Spleen (tissue), 11 donors: ENCODE data around the gene PRMT1. TPM values are rescaled to one million over a fixed set of nuclear protein-coding genes. Genes with fewer than 3 reads are reported as not detected.
A peak's percentile ranks its signal among the peaks of the same experiment; 100 is the strongest.

Experiments
- DNase-seq: peaks from one replicate; pipeline ENCODE4 v3.0.0-alpha.2; 2020
- H3K27ac ChIP-seq, 8 donors: fragments of 200-600 bp; sonication (generic) in 7 of 8; 1 replicate in 4 of 8; 2 replicates in 4 of 8; pipeline versions ENCODE4 v1.5.0 to v1.8.0; 2016 to 2021; ENCODE audit warnings: inconsistent platforms in 4 of 8, mild to moderate bottlenecking in 4 of 8, moderate library complexity in 1 of 8
- H3K27me3 ChIP-seq, 7 donors: fragments of 200-600 bp; sonication (generic) in 6 of 7; replicated peaks in 1 of 7; 1 replicate in 4 of 7; 2 replicates in 3 of 7; pipeline versions ENCODE4 v1.5.0 to v1.8.0; 2016 to 2021; ENCODE audit warnings: inconsistent platforms in 3 of 7, mild to moderate bottlenecking in 1 of 7
- H3K36me3 ChIP-seq, 6 donors: fragments of 200-600 bp; sonication (generic) in 5 of 6; 1 replicate in 4 of 6; 2 replicates in 2 of 6; pipeline versions ENCODE4 v1.5.0 to v1.8.0; 2016 to 2021; ENCODE audit warnings: inconsistent platforms in 2 of 6
- H3K4me1 ChIP-seq, 6 donors: fragments of 200-600 bp; sonication (generic) in 5 of 6; 1 replicate in 3 of 6; 2 replicates in 3 of 6; pipeline versions ENCODE4 v1.5.0 to v1.8.0; 2016 to 2021; ENCODE audit warnings: inconsistent platforms in 3 of 6
- H3K4me3 ChIP-seq, 8 donors: fragments of 200-600 bp; sonication (generic) in 7 of 8; 1 replicate in 4 of 8; 2 replicates in 4 of 8; pipeline versions ENCODE4 v1.5.0 to v1.8.0; 2016 to 2021; ENCODE audit warnings: inconsistent platforms in 4 of 8, mild to moderate bottlenecking in 4 of 8, moderate library complexity in 2 of 8
- H3K9me3 ChIP-seq, 8 donors: fragments of 200-600 bp; sonication (generic) in 7 of 8; 1 replicate in 4 of 8; 2 replicates in 4 of 8; pipeline versions ENCODE4 v1.5.0 to v1.8.0; 2016 to 2021; ENCODE audit warnings: inconsistent platforms in 4 of 8
- CTCF ChIP-seq, 11 experiments: fragments of 200-600 bp in 7 of 11; fragments of 450-650 bp in 4 of 11; sonication (generic) in 4 of 11; IDR thresholded peaks in 8 of 11; conservative IDR thresholded peaks in 3 of 11; 1 replicate in 7 of 11; 2 replicates in 4 of 11; pipeline versions ENCODE4 v1.4.0 to v1.8.0; 2016 to 2021; ENCODE audit warnings: antibody characterized with exemption in 11 of 11, inconsistent platforms in 4 of 11, mild to moderate bottlenecking in 1 of 11
- POLR2A ChIP-seq, 3 donors: fragments of 450-650 bp; IDR thresholded peaks; one replicate each; pipeline ENCODE4 v1.5.1; 2017; ENCODE audit warnings: antibody characterized with exemption in 3 of 3, mild to moderate bottlenecking in 1 of 3
- POLR2AphosphoS5 ChIP-seq, 3 donors: sonication (generic); formaldehyde crosslinking; IDR thresholded peaks; one replicate each; pipeline ENCODE4 v1.5.1; 2017; ENCODE audit warnings: antibody characterized with exemption in 3 of 3
- WGBS, 5 donors: extraction: QIAGEN DNeasy Blood & Tissue Kit in 3 of 5; methylation state at CpG; one replicate each; pipeline versions ENCODE4 v1.1.5 to v1.1.7; 2013 to 2018; 5-methylcytosine and 5-hydroxymethylcytosine counted together
- intact Hi-C: fragments of 100-400 bp; cut with DNase I; formaldehyde crosslinking; loops from one replicate; pipeline ENCODE4 v1.15.0; 2023; ENCODE audit warnings: low total_unique reads
- polyA plus RNA-seq, 3 donors: library from polyadenylated mRNA; stranded (reverse); fragments of 200-250 nt; gene quantifications; one replicate each; pipeline ENCODE4 v1.2.1, GENCODE V29; 2013
- total RNA-seq, 7 donors: library from RNA; depleted of rRNA in 3 of 7; stranded (reverse); fragments of >200 nt in 3 of 7; fragmentation: NEBNext Ultra II Directional in 4 of 7; extraction: Animal tissue kit (Norgen Biotek cat#: 25700) in 4 of 7; gene quantifications; one replicate each; pipeline versions ENCODE4 v1.1.0 to v1.2.1, GENCODE V29; 2016 to 2021
- donor health status: healthy with polysubstance abuse.
- donor health status: DM: no; HTN: no; CAD: no; lungs with moderate emphysema.
- donor health status: DM: no; HTN: no; CAD: no.
- donor health status: Bipolar disorder and iron deficiency.
- donor health status: healthy.
- donor health status: DM: no; HTN: no; CAD: no.
- donor health status: DM: yes; HTN: yes; CAD: no.

Gene PRMT1
- total and polyA plus RNA-seq, 10 donors, result 108 to 175 (median 124) TPM

DNA sequence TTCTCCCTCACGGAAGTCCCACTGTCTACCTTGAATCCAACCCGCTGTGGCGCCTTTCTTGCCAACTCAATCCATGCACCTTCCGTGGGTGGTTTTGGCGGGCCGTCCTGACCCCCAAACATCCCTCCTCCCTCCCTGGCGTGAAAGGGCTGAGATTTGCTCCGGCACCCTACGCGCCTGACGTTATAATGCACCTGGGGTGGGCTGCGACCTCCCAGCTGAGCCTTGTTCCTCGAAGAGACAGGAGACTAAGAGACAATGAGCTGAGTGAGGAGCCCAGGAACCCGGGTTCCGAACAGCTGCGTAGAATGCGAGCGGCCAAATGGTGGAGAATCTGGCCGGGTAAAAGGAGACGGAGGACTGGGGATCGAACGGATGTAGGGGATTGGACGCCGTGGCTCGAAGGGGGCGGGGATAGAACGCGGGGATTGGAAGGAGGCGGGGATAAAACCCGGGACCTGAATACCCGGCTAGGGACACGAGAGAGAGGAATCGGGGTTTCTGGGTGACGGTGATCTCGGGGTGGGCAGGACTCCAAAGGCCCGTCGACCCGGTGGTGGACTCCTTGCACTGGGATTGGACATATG, 13.7 kb downstream of the PRMT1 start, which contains the start of gene CPT1C:
Gene CPT1C (plus strand): TSS at position 461 of the 587 bp plus-strand sequence. CDS start 1,137 bp downstream, outside the sequence.
- peak; percentile 83 for DNase-seq
- peak within 1 kb of the TSS; percentile 29 to 72 (median 46) for H3K4me3 ChIP-seq
- intact Hi-C loops, result no loop called here
- peak within 1 kb of the TSS; percentile 15 to 83 (median 76) for H3K27ac ChIP-seq
- peaks cover 0 to 34% (median 19%) of the 10 kb centered on the region in 6 donors for H3K36me3 ChIP-seq
- H3K27me3 ChIP-seq, result peaks cover 0 to 41% (median 16%) of the 10 kb centered on the region in 7 donors
- WGBS, 5 donors, result 5 to 10% (median 6%) methylated on average over 38 of the region's 38 CpGs
- no peaks in the 10 kb centered on the region for H3K9me3 ChIP-seq
- no peak for TF ChIP-seq CTCF (IDR thresholded peaks at IDR 0.05 in 8 of 11, conservative IDR thresholded peaks at IDR 0.05 in 3 of 11)
- TF ChIP-seq POLR2AphosphoS5 (IDR thresholded peaks at IDR 0.05), result peak; percentile 70 to 90 (median 86)
- TF ChIP-seq POLR2A (IDR thresholded peaks at IDR 0.05), result peak in 2 of 3 donors; percentile 38 to 46
- peaks cover 22 to 67% (median 44%) of the 10 kb centered on the region in 6 donors for H3K4me1 ChIP-seq

DNA sequence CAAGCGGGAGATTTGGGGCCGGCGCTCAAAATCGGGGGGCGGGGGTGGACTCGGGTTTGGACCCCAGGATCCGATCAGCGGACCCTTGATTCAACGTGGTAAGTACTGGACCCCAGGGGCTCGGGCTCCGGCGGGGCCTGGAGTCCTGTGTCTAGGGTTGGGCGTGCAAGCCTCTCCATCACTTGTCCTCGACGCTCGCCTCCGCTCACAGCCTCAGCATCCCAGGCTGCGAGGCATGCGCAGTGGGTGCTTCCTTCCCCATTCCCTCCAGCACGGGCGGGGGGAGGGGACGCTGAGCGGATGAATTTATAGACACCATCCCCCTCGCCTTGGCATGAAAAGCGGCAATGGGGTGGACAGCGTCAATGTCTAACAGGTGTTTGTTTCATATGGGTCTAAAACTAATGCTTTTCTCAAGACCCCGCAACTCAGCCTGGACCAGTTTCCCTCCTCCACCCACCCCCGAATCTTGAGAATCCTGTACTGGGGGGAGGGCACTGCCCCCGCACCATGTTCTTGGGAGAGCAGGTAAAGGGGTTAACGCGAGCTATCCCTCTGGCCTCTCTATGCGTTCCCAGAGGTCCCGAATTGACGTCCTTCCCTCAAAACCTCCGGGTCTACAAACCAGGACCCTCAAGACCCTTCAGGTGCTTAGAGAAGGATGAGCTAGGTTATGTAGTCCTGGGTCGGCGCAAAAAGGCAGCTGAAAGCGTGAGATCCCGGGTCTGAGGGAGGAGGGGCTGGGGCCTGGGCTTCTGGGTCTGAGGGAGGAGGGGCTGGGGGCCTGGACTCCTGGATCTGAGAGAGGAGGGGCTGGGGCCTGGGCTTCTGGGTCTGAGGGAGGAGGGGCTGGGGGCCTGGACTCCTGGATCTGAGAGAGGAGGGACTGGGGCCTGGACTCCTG, 14.4 kb downstream of the PRMT1 start:
- H3K4me3 ChIP-seq, result peak overlapping the region; percentile 29 to 72 (median 46)
- TF ChIP-seq POLR2A (IDR thresholded peaks at IDR 0.05), result no peak
- no peak for TF ChIP-seq CTCF (IDR thresholded peaks at IDR 0.05 in 8 of 11, conservative IDR thresholded peaks at IDR 0.05 in 3 of 11)
- TF ChIP-seq POLR2AphosphoS5 (IDR thresholded peaks at IDR 0.05), result no peak
- peaks cover 0 to 26% (median 12%) of the 10 kb centered on the region in 6 donors for H3K36me3 ChIP-seq
- intact Hi-C loops, result no loop called here
- peaks cover 22 to 59% (median 42%) of the 10 kb centered on the region in 6 donors for H3K4me1 ChIP-seq
- H3K9me3 ChIP-seq, result no peaks in the 10 kb centered on the region
- peaks cover 0 to 41% (median 16%) of the 10 kb centered on the region in 7 donors for H3K27me3 ChIP-seq
- 13 to 21% (median 17%) methylated on average over 33 to 39 of the region's 39 CpGs for WGBS, 5 donors
- H3K27ac ChIP-seq, result peak overlapping the region in 4 of 8 donors; percentile 73 to 83 (median 80)
- no peak for DNase-seq

GRCh38 chr19:49692147-49692506, 15.1 kb downstream of the PRMT1 start:
- Histone ChIP-seq H3K4me1 (peaks cover 19 to 53% (median 39%) of the 10 kb centered on the region in 6 donors), H3K9me3 (no peaks in the 10 kb centered on the region), H3K27me3 (peaks cover 0 to 41% (median 16%) of the 10 kb centered on the region in 7 donors), H3K27ac (no peak overlapping the region), H3K36me3 (peaks cover 0 to 20% (median 7%) of the 10 kb centered on the region in 6 donors), H3K4me3 (peak overlapping the region in 1 of 8 donors; percentile 72)
- DNase-seq, result no peak
- WGBS, 5 donors, result 76 to 84% (median 81%) methylated on average over 15 to 16 of the region's 16 CpGs
- intact Hi-C loops, result no loop called here
- TF ChIP-seq POLR2A (IDR thresholded peaks at IDR 0.05) (no peak), CTCF (IDR thresholded peaks at IDR 0.05 in 8 of 11, conservative IDR thresholded peaks at IDR 0.05 in 3 of 11) (no peak), POLR2AphosphoS5 (IDR thresholded peaks at IDR 0.05) (no peak)
